Upper lobe of left lung (tissue), 6 donors: Measurements from ENCODE around the gene TCEANC2. TPM values are rescaled to one million over a fixed set of nuclear protein-coding genes. Genes with fewer than 3 reads are reported as not detected.
"Not testable (repeated sequence)": the region's sequence is repeated elsewhere in the genome, so short reads cannot be mapped to it uniquely, and the experiment has no call there.

Source experiments
- ATAC-seq, 2 donors: fragments of 200-7000 bp; cut with Tn5 transposase; one replicate each; pipeline ENCODE4 v1.9.1; 2022; ENCODE audit warnings: mild to moderate bottlenecking in 2 of 2, moderate library complexity in 2 of 2; ENCODE audit not compliant: low FRiP score in 2 of 2
- DNase-seq, 2 donors: peaks; one replicate each; pipeline ENCODE4 v3.0.0-alpha.2; 2019 to 2020
- H3K27ac ChIP-seq, 4 donors: fragments of 200-600 bp; sonication (generic); one replicate each; pipeline ENCODE4 v1.5.1; 2016 to 2019
- H3K27me3 ChIP-seq, 4 donors: fragments of 200-600 bp; sonication (generic); one replicate each; pipeline ENCODE4 v1.5.1; 2017 to 2019
- H3K36me3 ChIP-seq, 4 donors: fragments of 200-600 bp; sonication (generic); one replicate each; pipeline ENCODE4 v1.5.1; 2016 to 2019
- H3K4me1 ChIP-seq, 4 donors: fragments of 200-600 bp; sonication (generic); one replicate each; pipeline ENCODE4 v1.5.1; 2018 to 2019
- H3K4me3 ChIP-seq, 4 donors: fragments of 200-600 bp; sonication (generic); one replicate each; pipeline ENCODE4 v1.5.1; 2017 to 2019; ENCODE audit warnings: mild to moderate bottlenecking in 2 of 4, moderate library complexity in 1 of 4
- H3K9me3 ChIP-seq, 4 donors: fragments of 200-600 bp; sonication (generic); one replicate each; pipeline ENCODE4 v1.5.1; 2018 to 2019
- EP300 ChIP-seq, 4 donors: sonication (generic); formaldehyde crosslinking; IDR thresholded peaks; one replicate each; pipeline ENCODE4 v1.5.1; 2017; ENCODE audit warnings: antibody characterized with exemption in 4 of 4, control low read depth in 2 of 4
- POLR2A ChIP-seq, 4 donors: fragments of 450-650 bp; IDR thresholded peaks; one replicate each; pipeline ENCODE4 v1.5.1; 2016 to 2017; ENCODE audit warnings: antibody characterized with exemption in 4 of 4, mild to moderate bottlenecking in 2 of 4
- POLR2AphosphoS5 ChIP-seq, 2 donors: sonication (generic); formaldehyde crosslinking; IDR thresholded peaks; one replicate each; pipeline ENCODE4 v1.5.1; 2017; ENCODE audit warnings: antibody characterized with exemption in 2 of 2
- WGBS, 2 donors: methylation state at CpG; one replicate each; pipeline ENCODE4 v1.1.5; 2017 to 2018; 5-methylcytosine and 5-hydroxymethylcytosine counted together
- total RNA-seq, 6 donors: library from RNA; depleted of rRNA in 4 of 6; stranded (reverse); fragments of >200 nt in 4 of 6; gene quantifications; one replicate each; pipeline versions ENCODE4 v1.1.0 to v1.2.1, GENCODE V29; 2016 to 2021
- TF ChIP-seq, protein P1 (sequence below), 6 experiments: fragments of 450-650 bp in 4 of 6; fragments of 200-600 bp in 2 of 6; sonication (generic) in 2 of 6; IDR thresholded peaks; one replicate each; pipeline ENCODE4 v1.5.1; 2016 to 2019; ENCODE audit warnings: antibody characterized with exemption in 6 of 6
- donor health status: DM: no; HTN: no; CAD: no; lungs with moderate emphysema.
- donor health status: DM: no; HTN: yes; CAD: no; lungs with severe emphysema.

TCEANC2 gene
- total RNA-seq, 6 donors from 2014 or later: 2.0 to 11.5 (median 4.6) TPM

DNA sequence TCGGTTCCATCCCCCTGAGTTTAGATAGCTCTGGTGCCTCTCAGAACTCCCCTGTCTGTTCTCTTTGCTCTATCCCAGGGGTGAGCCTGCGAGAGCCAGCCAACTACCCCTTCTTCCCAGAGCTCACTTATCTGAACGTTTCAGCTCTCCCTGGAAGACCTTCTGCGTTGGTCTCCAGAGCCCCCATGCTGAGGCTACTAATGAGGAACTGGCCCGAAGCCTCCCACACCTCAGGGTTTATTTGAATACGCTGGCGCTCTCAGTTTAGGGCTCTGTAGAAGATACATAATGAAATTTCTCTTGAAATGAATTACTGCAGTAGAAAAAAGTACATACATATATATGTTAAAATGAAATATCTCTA is 43.5 kb downstream of the TCEANC2 start:
- H3K4me3 ChIP-seq: no peak overlapping the region
- H3K27me3 ChIP-seq: no peaks in the 10 kb centered on the region
- peaks cover 0 to 8% (median 2%) of the 10 kb centered on the region in 4 donors for H3K36me3 ChIP-seq
- TF ChIP-seq EP300 (IDR thresholded peaks at IDR 0.05) (no peak), POLR2AphosphoS5 (IDR thresholded peaks at IDR 0.05) (no peak), POLR2A (IDR thresholded peaks at IDR 0.05) (no peak)
- TF ChIP-seq, protein P1, sequence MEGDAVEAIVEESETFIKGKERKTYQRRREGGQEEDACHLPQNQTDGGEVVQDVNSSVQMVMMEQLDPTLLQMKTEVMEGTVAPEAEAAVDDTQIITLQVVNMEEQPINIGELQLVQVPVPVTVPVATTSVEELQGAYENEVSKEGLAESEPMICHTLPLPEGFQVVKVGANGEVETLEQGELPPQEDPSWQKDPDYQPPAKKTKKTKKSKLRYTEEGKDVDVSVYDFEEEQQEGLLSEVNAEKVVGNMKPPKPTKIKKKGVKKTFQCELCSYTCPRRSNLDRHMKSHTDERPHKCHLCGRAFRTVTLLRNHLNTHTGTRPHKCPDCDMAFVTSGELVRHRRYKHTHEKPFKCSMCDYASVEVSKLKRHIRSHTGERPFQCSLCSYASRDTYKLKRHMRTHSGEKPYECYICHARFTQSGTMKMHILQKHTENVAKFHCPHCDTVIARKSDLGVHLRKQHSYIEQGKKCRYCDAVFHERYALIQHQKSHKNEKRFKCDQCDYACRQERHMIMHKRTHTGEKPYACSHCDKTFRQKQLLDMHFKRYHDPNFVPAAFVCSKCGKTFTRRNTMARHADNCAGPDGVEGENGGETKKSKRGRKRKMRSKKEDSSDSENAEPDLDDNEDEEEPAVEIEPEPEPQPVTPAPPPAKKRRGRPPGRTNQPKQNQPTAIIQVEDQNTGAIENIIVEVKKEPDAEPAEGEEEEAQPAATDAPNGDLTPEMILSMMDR (IDR thresholded peaks at IDR 0.05): no peak
- 68 to 75% methylated on average over 7 of the region's 7 CpGs for WGBS, 2 donors
- no peak for ATAC-seq
- no peak overlapping the region for H3K27ac ChIP-seq
- H3K9me3 ChIP-seq: no peaks in the 10 kb centered on the region
- H3K4me1 ChIP-seq: peaks cover 11 to 18% (median 13%) of the 10 kb centered on the region in 4 donors
- no peak for DNase-seq

DNA sequence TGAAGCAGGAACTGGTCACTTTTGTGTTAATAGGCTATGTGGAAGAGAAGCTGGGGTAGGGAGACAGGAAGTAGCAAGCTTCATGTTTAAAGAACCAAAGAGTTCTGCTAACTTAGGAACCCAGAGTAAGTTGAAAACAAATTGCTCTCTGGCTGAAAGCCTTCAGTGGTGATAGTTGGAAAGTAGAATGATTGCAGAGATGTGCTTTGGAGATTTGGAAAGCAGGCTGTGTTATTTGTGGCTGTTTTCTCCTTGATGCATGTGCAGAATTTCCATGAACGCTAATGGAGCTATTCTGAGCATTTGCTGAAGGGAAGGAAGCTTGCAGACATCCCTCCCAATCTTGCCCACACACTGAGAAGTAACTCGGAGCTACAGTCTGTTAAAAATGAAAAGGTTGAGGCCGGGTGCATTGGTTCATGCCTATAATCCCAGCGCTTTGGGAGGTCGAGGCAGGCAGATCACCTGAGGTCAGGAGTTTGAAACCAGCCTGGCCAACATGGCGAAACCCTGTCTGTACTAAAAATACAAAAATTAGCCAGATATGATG is 45.7 kb downstream of the TCEANC2 start:
- WGBS, 2 donors: 77 to 83% methylated on average over 6 of the region's 6 CpGs
- no peak for DNase-seq
- no peak overlapping the region for H3K4me3 ChIP-seq
- H3K27me3 ChIP-seq: no peaks in the 10 kb centered on the region
- ATAC-seq: no peak
- TF ChIP-seq, protein P1 (IDR thresholded peaks at IDR 0.05): no peak
- TF ChIP-seq POLR2A (IDR thresholded peaks at IDR 0.05) (no peak), POLR2AphosphoS5 (IDR thresholded peaks at IDR 0.05) (no peak), EP300 (IDR thresholded peaks at IDR 0.05) (no peak)
- H3K27ac ChIP-seq: no peak overlapping the region
- peaks cover 0 to 8% (median 4%) of the 10 kb centered on the region in 4 donors for H3K36me3 ChIP-seq
- peaks cover 11 to 18% (median 13%) of the 10 kb centered on the region in 4 donors for H3K4me1 ChIP-seq
- no peaks in the 10 kb centered on the region for H3K9me3 ChIP-seq

DNA sequence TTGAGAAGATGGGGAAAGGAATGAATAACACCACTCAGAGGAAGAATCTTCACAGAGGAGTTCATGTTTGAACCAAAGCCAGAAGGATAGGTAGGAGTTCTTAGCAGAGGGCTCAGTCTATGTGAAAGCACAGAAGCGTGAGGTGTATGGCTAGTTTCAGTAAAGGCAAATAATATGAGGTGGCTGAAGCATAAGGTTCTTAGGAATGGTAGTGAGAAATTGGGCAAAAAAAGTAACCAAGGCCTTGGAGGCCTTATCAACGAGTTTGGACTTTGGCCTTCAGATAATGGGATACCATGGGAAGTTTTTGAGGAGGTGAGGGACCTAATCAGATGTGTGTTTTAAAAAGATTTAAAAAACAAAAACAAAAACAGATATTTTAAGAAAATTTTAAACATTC is 47.1 kb downstream of the TCEANC2 start:
- no peak for DNase-seq
- Histone ChIP-seq H3K4me1 (peaks cover 5 to 11% (median 7%) of the 10 kb centered on the region in 4 donors), H3K27ac (no peak overlapping the region), H3K27me3 (no peaks in the 10 kb centered on the region), H3K36me3 (peaks cover 0 to 8% (median 4%) of the 10 kb centered on the region in 4 donors), H3K4me3 (no peak overlapping the region), H3K9me3 (no peaks in the 10 kb centered on the region)
- WGBS, 2 donors: 64 to 68% methylated on average over 2 of the region's 2 CpGs
- TF ChIP-seq POLR2AphosphoS5 (IDR thresholded peaks at IDR 0.05) (no peak), POLR2A (IDR thresholded peaks at IDR 0.05) (no peak), EP300 (IDR thresholded peaks at IDR 0.05) (no peak)
- TF ChIP-seq, protein P1 (IDR thresholded peaks at IDR 0.05): no peak
- no peak for ATAC-seq

- WGBS, 2 donors: 96 to 98% methylated on average over 6 of the region's 6 CpGs
- ATAC-seq: no peak
These were observed 50.0 kb downstream of the TCEANC2 start for GRCh38 chr1:54103414-54103813.

DNA sequence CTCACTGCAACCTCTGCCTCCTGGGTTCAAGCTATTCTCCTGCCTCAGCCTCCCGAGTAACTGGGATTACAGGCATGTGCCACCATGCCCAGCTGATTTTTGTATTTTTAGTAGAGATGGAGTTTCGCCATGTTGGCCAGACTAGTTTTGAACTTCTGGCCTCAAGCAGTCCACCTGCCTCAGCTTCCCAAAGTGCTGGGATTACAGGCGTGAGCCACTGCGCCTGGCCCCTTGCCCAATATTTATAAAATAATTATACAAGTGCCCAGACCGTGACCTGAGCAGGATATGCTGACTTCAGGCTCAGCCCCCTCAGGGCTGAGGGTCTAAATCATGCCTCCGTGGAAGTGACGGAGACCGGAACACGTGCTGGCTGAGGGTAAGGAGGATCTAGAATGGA is 51.2 kb downstream of the TCEANC2 start:
- WGBS, 2 donors: 94 to 95% methylated on average over 9 of the region's 9 CpGs
- not testable (repeated sequence) for ATAC-seq, DNase-seq

More at GRCh38 chr1:54103414-54103813, 50.0 kb downstream of the TCEANC2 start:
- TF ChIP-seq, protein P1 (IDR thresholded peaks at IDR 0.05): no peak
- TF ChIP-seq EP300 (IDR thresholded peaks at IDR 0.05): no peak
- no peak for TF ChIP-seq POLR2AphosphoS5 (IDR thresholded peaks at IDR 0.05)
- no peak for TF ChIP-seq POLR2A (IDR thresholded peaks at IDR 0.05)
- peaks cover 0 to 3% (median 0%) of the 10 kb centered on the region in 4 donors for H3K36me3 ChIP-seq
- H3K4me1 ChIP-seq: no peaks in the 10 kb centered on the region
- H3K9me3 ChIP-seq: no peaks in the 10 kb centered on the region
- DNase-seq: no peak
- no peak overlapping the region for H3K27ac ChIP-seq
- no peaks in the 10 kb centered on the region for H3K27me3 ChIP-seq
- H3K4me3 ChIP-seq: no peak overlapping the region

More for the DNA sequence above, 51.2 kb downstream of the TCEANC2 start:
- H3K27ac ChIP-seq, H3K4me1 ChIP-seq, H3K36me3 ChIP-seq, H3K27me3 ChIP-seq, H3K4me3 ChIP-seq, H3K9me3 ChIP-seq: not testable (repeated sequence)
